HepG2 (cell line): ENCODE results near the gene SLC4A8.

ENCODE experiments used
- ATF4 ChIP-seq, 2 experiments: fragments of 450-650 bp in 1 of 2; sonication (generic) in 1 of 2; formaldehyde crosslinking; IDR thresholded peaks; 2 replicates each; pipeline versions ENCODE4 v1.5.0 to v1.8.0; 2020 to 2022; ENCODE audit warnings: mild to moderate bottlenecking in 1 of 2, missing genetic modification reagents in 1 of 2
- BHLHE40 ChIP-seq: IDR thresholded peaks from 2 replicates; pipeline ENCODE4 v1.6.1; 2011; ENCODE audit warnings: low read length, improper control_type of control experiment
- HDAC2 ChIP-seq: sonication (generic); formaldehyde crosslinking; IDR thresholded peaks from 2 replicates; pipeline ENCODE4 v1.4.0; 2020; ENCODE audit warnings: missing genetic modification reagents
- KLF9 ChIP-seq: IDR thresholded peaks from 2 replicates; pipeline ENCODE4 v1.6.1; 2016; ENCODE audit warnings: low read depth
- POLR2AphosphoS5 ChIP-seq: IDR thresholded peaks from 2 replicates; pipeline ENCODE4 v1.6.1; 2012; ENCODE audit warnings: low read depth, low read length
- SNAPC4 ChIP-seq: sonication (generic); formaldehyde crosslinking; IDR thresholded peaks from 2 replicates; pipeline ENCODE4 v1.4.0; 2020; ENCODE audit warnings: mild to moderate bottlenecking, missing genetic modification reagents
- TBP ChIP-seq: sonication (generic); formaldehyde crosslinking; IDR thresholded peaks from 2 replicates; pipeline ENCODE4 v1.5.0; 2020; ENCODE audit warnings: missing genetic modification reagents
- ZNF580 ChIP-seq: IDR thresholded peaks from 2 replicates; pipeline ENCODE4 v1.6.1; 2016; ENCODE audit warnings: low read depth, borderline replicate concordance

GRCh38 chr12:51482929-51483697 lies 58.5 kb downstream of the SLC4A8 start:
- no peak for TF ChIP-seq ATF4 (CRISPR knock-in tag; IDR thresholded peaks at IDR 0.05)
- no peak for TF ChIP-seq POLR2AphosphoS5
- no peak for TF ChIP-seq SNAPC4 (CRISPR knock-in tag)
- no peak for TF ChIP-seq ZNF580
- TF ChIP-seq HDAC2 (CRISPR knock-in tag), result no peak
- no peak for TF ChIP-seq BHLHE40
- TF ChIP-seq TBP (CRISPR knock-in tag), result no peak
- no peak for TF ChIP-seq KLF9 (CRISPR knock-in tag)
